Breast epithelium (tissue), 4 donors: ENCODE results near the gene CABP7. TPM values are rescaled to one million over a fixed set of nuclear protein-coding genes. Genes with fewer than 3 reads are reported as not detected.
A peak's percentile ranks its signal among the peaks of the same experiment; 100 is the strongest.

Experiments used
- DNase-seq, 2 donors: peaks; one replicate each; pipeline ENCODE4 v3.0.0-alpha.2; 2019; ENCODE audit warnings: low spot score in 2 of 2
- H3K27ac ChIP-seq, 2 donors: fragments of 200-600 bp; sonication (generic) in 1 of 2; one replicate each; pipeline ENCODE4 v1.5.1; 2016 to 2019; ENCODE audit warnings: mild to moderate bottlenecking in 1 of 2
- H3K27me3 ChIP-seq, 2 donors: fragments of 200-600 bp; sonication (generic) in 1 of 2; one replicate each; pipeline versions ENCODE4 v1.5.1 to v1.6.0; 2017 to 2019; ENCODE audit warnings: control low read depth in 1 of 2, mild to moderate bottlenecking in 1 of 2
- H3K36me3 ChIP-seq: fragments of 200-600 bp; one replicate; pipeline ENCODE4 v1.5.1; 2019
- H3K4me1 ChIP-seq, 2 donors: fragments of 200-600 bp; sonication (generic); one replicate each; pipeline ENCODE4 v1.5.1; 2016 to 2019; ENCODE audit warnings: control low read depth in 1 of 2
- H3K4me3 ChIP-seq, 3 donors: fragments of 200-600 bp; sonication (generic); 1 replicate in 2 of 3; 2 replicates in 1 of 3; pipeline ENCODE4 v1.5.1; 2016 to 2019; ENCODE audit warnings: mild to moderate bottlenecking in 3 of 3, moderate library complexity in 2 of 3
- H3K9me3 ChIP-seq, 2 donors: fragments of 200-600 bp; sonication (generic) in 1 of 2; one replicate each; pipeline ENCODE4 v1.5.1; 2016 to 2019; ENCODE audit warnings: control low read depth in 1 of 2
- CTCF ChIP-seq, 3 donors: fragments of 450-650 bp; IDR thresholded peaks; one replicate each; pipeline ENCODE4 v1.5.1; 2016 to 2017; ENCODE audit warnings: antibody characterized with exemption in 3 of 3, mild to moderate bottlenecking in 3 of 3, moderate library complexity in 3 of 3
- POLR2A ChIP-seq: fragments of 450-650 bp; IDR thresholded peaks from one replicate; pipeline ENCODE4 v1.6.1; 2016; ENCODE audit warnings: antibody characterized with exemption, mild to moderate bottlenecking, moderate library complexity
- POLR2AphosphoS5 ChIP-seq, 3 donors: sonication (generic); formaldehyde crosslinking; IDR thresholded peaks; one replicate each; pipeline ENCODE4 v1.6.1; 2017; ENCODE audit warnings: antibody characterized with exemption in 3 of 3
- intact Hi-C: fragments of 100-400 bp; cut with DNase I; formaldehyde crosslinking; loops from one replicate; pipeline ENCODE4 v1.15.1; 2023; ENCODE audit warnings: low total_unique reads
- total RNA-seq, 3 donors: library from RNA; depleted of rRNA; stranded (reverse); fragments of >200 nt; gene quantifications; one replicate each; pipeline ENCODE4 v1.1.0, GENCODE V29; 2016

Gene CABP7
- total RNA-seq, 3 donors from 2014 or later = not detected

- intact Hi-C loops = no loop called here
- no peak for TF ChIP-seq POLR2A
- TF ChIP-seq CTCF (IDR thresholded peaks at IDR 0.05) = no peak
- no peak for TF ChIP-seq POLR2AphosphoS5 (IDR thresholded peaks at IDR 0.05)
- H3K9me3 ChIP-seq = no peaks in the 10 kb centered on the region
- DNase-seq = no peak
- no peak overlapping the region for H3K4me3 ChIP-seq
- H3K27me3 ChIP-seq = no peaks in the 10 kb centered on the region
- no peaks in the 10 kb centered on the region for H3K4me1 ChIP-seq
- no peak overlapping the region for H3K27ac ChIP-seq
- H3K36me3 ChIP-seq = no peaks in the 10 kb centered on the region
Observed at GRCh38 chr22:29740216-29740615, 20.4 kb downstream of the CABP7 start.

- TF ChIP-seq CTCF (IDR thresholded peaks at IDR 0.05) (no peak), POLR2AphosphoS5 (IDR thresholded peaks at IDR 0.05) (no peak), POLR2A (no peak)
- Histone ChIP-seq H3K27ac (no peak overlapping the region), H3K9me3 (no peaks in the 10 kb centered on the region), H3K27me3 (no peaks in the 10 kb centered on the region), H3K36me3 (no peaks in the 10 kb centered on the region), H3K4me3 (no peak overlapping the region), H3K4me1 (no peaks in the 10 kb centered on the region)
- intact Hi-C loops = no loop called here
- no peak for DNase-seq
Observed at GRCh38 chr22:29741926-29742325, 22.1 kb downstream of the CABP7 start.

GRCh38 chr22:29742326-29742725, 22.5 kb downstream of the CABP7 start:
- intact Hi-C loops = no loop called here
- H3K27ac ChIP-seq = no peak overlapping the region
- no peak for DNase-seq
- H3K4me1 ChIP-seq = no peaks in the 10 kb centered on the region
- no peaks in the 10 kb centered on the region for H3K36me3 ChIP-seq
- no peaks in the 10 kb centered on the region for H3K27me3 ChIP-seq
- TF ChIP-seq POLR2A (no peak), POLR2AphosphoS5 (IDR thresholded peaks at IDR 0.05) (no peak)
- no peak overlapping the region for H3K4me3 ChIP-seq
- no peaks in the 10 kb centered on the region for H3K9me3 ChIP-seq

- H3K27me3 ChIP-seq = no peaks in the 10 kb centered on the region
- intact Hi-C loops = no loop called here
- no peak overlapping the region for H3K4me3 ChIP-seq
- DNase-seq = peak in 1 of 2 donors; percentile 57
- H3K27ac ChIP-seq = no peak overlapping the region
- TF ChIP-seq POLR2A (no peak), CTCF (IDR thresholded peaks at IDR 0.05) (no peak)
- H3K9me3 ChIP-seq = no peaks in the 10 kb centered on the region
- H3K36me3 ChIP-seq = no peaks in the 10 kb centered on the region
- no peaks in the 10 kb centered on the region for H3K4me1 ChIP-seq
Observed at GRCh38 chr22:29744902-29745301, 25.1 kb downstream of the CABP7 start.

GRCh38 chr22:29747832-29748231, 28.0 kb downstream of the CABP7 start:
- no peaks in the 10 kb centered on the region for H3K36me3 ChIP-seq
- H3K4me1 ChIP-seq = no peaks in the 10 kb centered on the region
- H3K4me3 ChIP-seq = no peak overlapping the region
- no peak for DNase-seq
- H3K27me3 ChIP-seq = no peaks in the 10 kb centered on the region
- H3K27ac ChIP-seq = no peak overlapping the region
- no peak for TF ChIP-seq POLR2A
- TF ChIP-seq CTCF (IDR thresholded peaks at IDR 0.05) = no peak
- TF ChIP-seq POLR2AphosphoS5 (IDR thresholded peaks at IDR 0.05) = no peak
- intact Hi-C loops = no loop called here
- H3K9me3 ChIP-seq = no peaks in the 10 kb centered on the region
